K562 (cell line): ENCODE measurements around the gene CSTF1. TPM values are rescaled to one million over a fixed set of nuclear protein-coding genes. Genes with fewer than 3 reads are reported as not detected.

Source experiments
- CBX1 ChIP-seq: sonication (generic); IDR thresholded peaks from 2 replicates; pipeline ENCODE4 v1.6.1; 2016; ENCODE audit warnings: antibody characterized with exemption, low read depth, mild to moderate bottlenecking
- CCNT2 ChIP-seq: IDR thresholded peaks from 2 replicates; pipeline ENCODE4 v1.6.1; 2011; ENCODE audit warnings: borderline replicate concordance, low read depth, mild to moderate bottlenecking, moderate library complexity, mixed read lengths, low read length; ENCODE audit not compliant: insufficient read length; ENCODE audit errors: extremely low read depth
- CEBPG ChIP-seq, 3 experiments: fragments of 200-800 bp in 1 of 3; sonication (Bioruptor generic) in 1 of 3; sonication (generic) in 1 of 3; formaldehyde crosslinking in 1 of 3; IDR thresholded peaks in 2 of 3; conservative IDR thresholded peaks in 1 of 3; 2 replicates each; pipeline versions ENCODE4 v1.6.1 to v1.8.0; 2016 to 2022; ENCODE audit warnings: missing compliant biosample characterization in 2 of 3, missing genetic modification characterization in 2 of 3, mild to moderate bottlenecking in 1 of 3, missing genetic modification reagents in 1 of 3
- CHD1 ChIP-seq: fragments of 200-600 bp; sonication (generic); IDR thresholded peaks from one replicate; pipeline ENCODE4 v1.6.1; 2012; ENCODE audit warnings: mild to moderate bottlenecking, moderate library complexity, low read length, inconsistent platforms
- EHMT2 ChIP-seq: fragments of 450-650 bp; IDR thresholded peaks from 2 replicates; pipeline ENCODE4 v1.6.1; 2018; ENCODE audit warnings: antibody characterized with exemption
- FOXA3 ChIP-seq, 2 experiments: fragments of 450-650 bp in 1 of 2; sonication (generic) in 1 of 2; formaldehyde crosslinking; IDR thresholded peaks in 1 of 2; conservative IDR thresholded peaks in 1 of 2; 2 replicates each; pipeline versions ENCODE4 v1.4.0 to v1.8.0; 2020 to 2022; ENCODE audit warnings: mild to moderate bottlenecking in 2 of 2, missing genetic modification reagents in 1 of 2
- FOXJ2 ChIP-seq: fragments of 200-800 bp; sonication (Bioruptor generic); IDR thresholded peaks from 2 replicates; pipeline ENCODE4 v1.6.1; 2016; ENCODE audit warnings: missing genetic modification characterization, missing compliant biosample characterization
- GATAD2B ChIP-seq: fragments of 450-650 bp; IDR thresholded peaks from 2 replicates; pipeline ENCODE4 v1.6.1; 2017; ENCODE audit warnings: mild to moderate bottlenecking, borderline replicate concordance
- HDAC1 ChIP-seq, 2 experiments: fragments of 450-650 bp; IDR thresholded peaks; 2 replicates each; pipeline ENCODE4 v1.6.1; 2016 to 2017; ENCODE audit warnings: inconsistent platforms in 1 of 2, mild to moderate bottlenecking in 1 of 2, moderate library complexity in 1 of 2
- HEY1 ChIP-seq: fragments of 250-450 bp; sonication (Bioruptor Pico); IDR thresholded peaks from 2 replicates; pipeline ENCODE4 v1.5.0; 2020; ENCODE audit warnings: mild to moderate bottlenecking, moderate library complexity, borderline replicate concordance
- KAT8 ChIP-seq: fragments of 450-650 bp; IDR thresholded peaks from 2 replicates; pipeline ENCODE4 v1.6.1; 2016; ENCODE audit warnings: low read depth, mild to moderate bottlenecking
- MAZ ChIP-seq, 2 experiments: fragments of 450-650 bp in 1 of 2; sonication (generic) in 1 of 2; formaldehyde crosslinking; IDR thresholded peaks in 1 of 2; conservative IDR thresholded peaks in 1 of 2; 2 replicates each; pipeline versions ENCODE4 v1.4.0 to v1.5.0; 2020; ENCODE audit warnings: mild to moderate bottlenecking in 1 of 2, missing genetic modification reagents in 1 of 2
- MTA2 ChIP-seq: fragments of 450-650 bp; IDR thresholded peaks from 2 replicates; pipeline ENCODE4 v1.6.1; 2016; ENCODE audit warnings: low read depth
- NCOA4 ChIP-seq: fragments of 450-650 bp; IDR thresholded peaks from 2 replicates; pipeline ENCODE4 v1.6.1; 2018; ENCODE audit warnings: mild to moderate bottlenecking; ENCODE audit not compliant: partially characterized antibody
- NR2C2 ChIP-seq, 2 experiments: fragments of 200-800 bp in 1 of 2; sonication (Bioruptor generic) in 1 of 2; sonication (generic) in 1 of 2; formaldehyde crosslinking in 1 of 2; IDR thresholded peaks; 2 replicates each; pipeline versions ENCODE4 v1.6.1 to v1.8.0; 2016 to 2022; ENCODE audit warnings: mild to moderate bottlenecking in 1 of 2, missing compliant biosample characterization in 1 of 2, missing genetic modification characterization in 1 of 2, missing genetic modification reagents in 1 of 2
- PHF8 ChIP-seq: fragments of 200-600 bp; sonication (generic); IDR thresholded peaks from 2 replicates; pipeline ENCODE4 v1.6.1; 2012; ENCODE audit warnings: mixed run types, mild to moderate bottlenecking, inconsistent platforms, low read length, moderate library complexity, borderline replicate concordance
- SAFB ChIP-seq: fragments of 200-400 bp; formaldehyde crosslinking; IDR thresholded peaks from 2 replicates; pipeline ENCODE4 v1.6.1; 2017; ENCODE audit warnings: low read depth, low read length, borderline replicate concordance
- SIN3B ChIP-seq: fragments of 450-650 bp; IDR thresholded peaks from 2 replicates; pipeline ENCODE4 v1.6.1; 2017; ENCODE audit warnings: low read depth, mild to moderate bottlenecking, moderate library complexity
- STAT5B ChIP-seq: fragments of 250-450 bp; sonication (Bioruptor Pico); IDR thresholded peaks from 2 replicates; pipeline ENCODE4 v1.8.0; 2021; ENCODE audit warnings: mild to moderate bottlenecking, inconsistent platforms
- ZNF384 ChIP-seq: IDR thresholded peaks from 2 replicates; pipeline ENCODE4 v1.6.1; 2012; ENCODE audit warnings: low read depth, low read length, improper control_type of control experiment
- ZNF436 ChIP-seq: fragments of 250-450, 450-650 bp; sonication (Bioruptor Pico); formaldehyde crosslinking; IDR thresholded peaks from 2 replicates; pipeline ENCODE4 v1.7.0; 2020; ENCODE audit warnings: mild to moderate bottlenecking
- ZNF551 ChIP-seq: fragments of 250-450 bp; sonication (Bioruptor Pico); IDR thresholded peaks from 2 replicates; pipeline ENCODE4 v1.5.0; 2021; ENCODE audit warnings: mild to moderate bottlenecking, moderate library complexity
- ZNF561 ChIP-seq: fragments of 450-650 bp; formaldehyde crosslinking; conservative IDR thresholded peaks from 2 replicates; pipeline ENCODE4 v1.4.0; 2020; ENCODE audit warnings: mild to moderate bottlenecking, moderate library complexity
- ZNF717 ChIP-seq: fragments of 250-450 bp; sonication (Bioruptor Pico); IDR thresholded peaks from 2 replicates; pipeline ENCODE4 v1.5.0; 2021
- ZSCAN29 ChIP-seq: fragments of 450-650 bp; IDR thresholded peaks from 2 replicates; pipeline ENCODE4 v1.6.1; 2017
- polyA plus RNA-seq, 8 experiments: library from polyadenylated mRNA; depleted of rRNA in 4 of 8; stranded (reverse) in 5 of 8; unstranded in 3 of 8; fragments of >200 nt; fragmentation: Nextera tagmentation in 2 of 8; fragmentation: Illumina TruSeq in 1 of 8; extraction: Ambion mirVana in 2 of 8; extraction: Trizol in 1 of 8; gene quantifications; 2 replicates each; pipeline versions ENCODE4 v1.2.1 to v1.2.3, GENCODE V29; 2011 to 2014; ENCODE audit warnings: inconsistent platforms in 1 of 8, missing spikeins in 1 of 8
- total RNA-seq, 7 experiments: library from RNA; depleted of rRNA in 6 of 7; stranded (reverse); fragments of >200 nt in 6 of 7; fragmentation: Illumina TruSeq in 2 of 7; extraction: Trizol in 2 of 7; gene quantifications; 2 replicates each; pipeline versions ENCODE4 v1.2.1 to v1.2.3, GENCODE V29; 2011 to 2021; ENCODE audit warnings: low replicate concordance in 1 of 7
- TF ChIP-seq, protein P1 (sequence below): fragments of 250-450 bp; sonication (Bioruptor Pico); IDR thresholded peaks from 2 replicates; pipeline ENCODE4 v1.4.0; 2020; ENCODE audit warnings: mild to moderate bottlenecking
- TF ChIP-seq, protein P2 (sequence below): fragments of 200-800 bp; sonication (Bioruptor generic); IDR thresholded peaks from 2 replicates; pipeline ENCODE4 v1.6.1; 2017; ENCODE audit warnings: missing genetic modification characterization, missing compliant biosample characterization

Gene CSTF1
- total and polyA plus RNA-seq, 9 of the 15 experiments (the other 6 are each of a cell fraction or from before 2014, with no cell fraction given): 30.8 to 110 (median 53.4) TPM

DNA sequence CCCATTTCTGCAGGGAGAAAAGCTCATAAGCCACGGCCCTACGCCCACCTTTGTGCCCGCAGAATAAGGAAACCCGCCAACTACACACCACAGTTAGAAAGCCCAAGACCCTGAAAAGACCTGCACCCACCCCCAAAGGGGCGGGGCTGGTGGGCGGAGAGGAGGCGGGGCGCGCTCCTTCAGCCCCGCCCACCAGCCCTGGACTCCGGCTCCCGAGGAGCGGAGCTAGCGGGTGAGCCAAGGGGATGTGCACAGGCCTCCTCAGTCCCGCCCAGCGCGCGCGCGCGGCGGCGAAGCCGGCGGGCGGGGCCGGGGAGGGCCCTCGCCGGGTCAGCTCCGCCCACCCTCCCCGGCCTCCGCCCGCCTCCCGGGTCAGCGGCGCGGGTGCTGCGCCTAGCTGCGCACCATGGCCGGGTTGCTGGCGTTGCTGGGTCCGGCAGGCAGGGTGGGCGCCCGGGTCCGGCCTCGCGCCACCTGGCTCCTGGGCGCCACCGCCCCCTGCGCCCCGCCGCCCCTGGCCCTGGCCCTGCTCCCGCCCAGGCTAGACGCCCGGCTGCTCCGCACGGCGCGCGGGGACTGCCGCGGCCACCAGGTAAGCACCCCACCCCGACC, 33.7 kb upstream of the CSTF1 start, which contains the start of gene FAM210B (continued):
- TF ChIP-seq ZSCAN29: no peak
- TF ChIP-seq FOXJ2 (tag): no peak
- no peak for TF ChIP-seq FOXA3 (CRISPR knock-in tag; conservative IDR thresholded peaks at IDR 0.05 in 1 of 2, IDR thresholded peaks at IDR 0.05 in 1 of 2)
- TF ChIP-seq HEY1: no peak
- TF ChIP-seq ZNF561 (CRISPR knock-in tag): no peak
- TF ChIP-seq HDAC1 (IDR thresholded peaks at IDR 0.05): no peak
- TF ChIP-seq, protein P1, sequence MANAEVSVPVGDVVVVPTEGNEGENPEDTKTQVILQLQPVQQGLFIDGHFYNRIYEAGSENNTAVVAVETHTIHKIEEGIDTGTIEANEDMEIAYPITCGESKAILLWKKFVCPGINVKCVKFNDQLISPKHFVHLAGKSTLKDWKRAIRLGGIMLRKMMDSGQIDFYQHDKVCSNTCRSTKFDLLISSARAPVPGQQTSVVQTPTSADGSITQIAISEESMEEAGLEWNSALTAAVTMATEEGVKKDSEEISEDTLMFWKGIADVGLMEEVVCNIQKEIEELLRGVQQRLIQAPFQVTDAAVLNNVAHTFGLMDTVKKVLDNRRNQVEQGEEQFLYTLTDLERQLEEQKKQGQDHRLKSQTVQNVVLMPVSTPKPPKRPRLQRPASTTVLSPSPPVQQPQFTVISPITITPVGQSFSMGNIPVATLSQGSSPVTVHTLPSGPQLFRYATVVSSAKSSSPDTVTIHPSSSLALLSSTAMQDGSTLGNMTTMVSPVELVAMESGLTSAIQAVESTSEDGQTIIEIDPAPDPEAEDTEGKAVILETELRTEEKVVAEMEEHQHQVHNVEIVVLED (CRISPR knock-in tag): no peak
- TF ChIP-seq KAT8: no peak
- TF ChIP-seq EHMT2: no peak
- TF ChIP-seq STAT5B (CRISPR knock-in tag): no peak
- 0 out of 2 replicates have a peak, but pooled peaks have one; percentile 28 for TF ChIP-seq GATAD2B
- TF ChIP-seq MTA2: no peak
- TF ChIP-seq ZNF717 (CRISPR knock-in tag): no peak
- TF ChIP-seq CCNT2: peak; percentile 88
- TF ChIP-seq SIN3B: peak; percentile 42; the same call in 1 of the 2 replicates
- no peak for TF ChIP-seq CHD1
- TF ChIP-seq NCOA4: no peak
- TF ChIP-seq, protein P2, sequence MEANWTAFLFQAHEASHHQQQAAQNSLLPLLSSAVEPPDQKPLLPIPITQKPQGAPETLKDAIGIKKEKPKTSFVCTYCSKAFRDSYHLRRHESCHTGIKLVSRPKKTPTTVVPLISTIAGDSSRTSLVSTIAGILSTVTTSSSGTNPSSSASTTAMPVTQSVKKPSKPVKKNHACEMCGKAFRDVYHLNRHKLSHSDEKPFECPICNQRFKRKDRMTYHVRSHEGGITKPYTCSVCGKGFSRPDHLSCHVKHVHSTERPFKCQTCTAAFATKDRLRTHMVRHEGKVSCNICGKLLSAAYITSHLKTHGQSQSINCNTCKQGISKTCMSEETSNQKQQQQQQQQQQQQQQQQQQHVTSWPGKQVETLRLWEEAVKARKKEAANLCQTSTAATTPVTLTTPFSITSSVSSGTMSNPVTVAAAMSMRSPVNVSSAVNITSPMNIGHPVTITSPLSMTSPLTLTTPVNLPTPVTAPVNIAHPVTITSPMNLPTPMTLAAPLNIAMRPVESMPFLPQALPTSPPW: peak; percentile 67
- TF ChIP-seq ZNF384: no peak
- TF ChIP-seq ZNF551 (CRISPR knock-in tag): no peak
- TF ChIP-seq PHF8: peak; percentile 50; the same call in 1 of the 2 replicates
- no peak for TF ChIP-seq SAFB
- no peak for TF ChIP-seq ZNF436 (CRISPR knock-in tag)
- TF ChIP-seq NR2C2 (CRISPR knock-in tag; IDR thresholded peaks at IDR 0.05): no peak
- TF ChIP-seq NR2C2 (tag; IDR thresholded peaks at IDR 0.05): peak; percentile 89
- peak; percentile 22; the same call in 1 of the 2 replicates for TF ChIP-seq CBX1
- peak; percentile 40 to 43; a peak in 3 of 4 replicates for TF ChIP-seq MAZ (CRISPR knock-in tag; conservative IDR thresholded peaks at IDR 0.05 in 1 of 2, IDR thresholded peaks at IDR 0.05 in 1 of 2)
- TF ChIP-seq CEBPG (CRISPR knock-in tag; IDR thresholded peaks at IDR 0.05): no peak
- no peak for TF ChIP-seq CEBPG (tag; conservative IDR thresholded peaks at IDR 0.05 in 1 of 2, IDR thresholded peaks at IDR 0.05 in 1 of 2)
